B cell (primary cell): ENCODE results near the gene CBARP. TPM values are rescaled to one million over a fixed set of nuclear protein-coding genes. Genes with fewer than 3 reads are reported as not detected.
A peak's percentile ranks its signal among the peaks of the same experiment; 100 is the strongest.

Experiments used
- ATAC-seq: fragments of 200-7000 bp; cut with Tn5 transposase; one replicate; pipeline ENCODE4 v1.10.0; 2021; ENCODE audit warnings: low read depth, mild to moderate bottlenecking, moderate number of reproducible peaks, moderate library complexity
- CTCF ChIA-PET: fragments of 350-600 bp; sonication (Branson Sonifier 250); formaldehyde crosslinking; loops from one replicate; lab custom pipeline; 2021; ENCODE audit warnings: antibody characterized with exemption, inconsistent platforms; lab: Charles Lee
- POLR2A ChIA-PET: fragments of 350-600 bp; sonication (Branson Sonifier 250); formaldehyde crosslinking; loops from one replicate; lab custom pipeline; 2021; ENCODE audit warnings: antibody characterized with exemption; lab: Charles Lee
- DNase-seq: peaks from one replicate; pipeline ENCODE4 v3.0.0; 2013
- H2AFZ ChIP-seq: 2 replicates; pipeline ENCODE4 v1.6.1; 2012; ENCODE audit warnings: mild to moderate bottlenecking, low read depth, low read length; ENCODE audit not compliant: insufficient read depth, poor library complexity, severe bottlenecking
- H3K27ac ChIP-seq, 2 donors: 1 replicate in 1 of 2; 2 replicates in 1 of 2; pipeline ENCODE4 v1.5.1; 2012 to 2013; ENCODE audit warnings: low read length in 2 of 2, mild to moderate bottlenecking in 2 of 2, moderate library complexity in 1 of 2
- H3K27me3 ChIP-seq, 4 experiments: fragments of 200-600 bp in 1 of 4; sonication (generic) in 1 of 4; replicated peaks in 1 of 4; 1 replicate in 2 of 4; 2 replicates in 2 of 4; pipeline versions ENCODE4 v1.6.1 to v1.7.0; 2013 to 2016; ENCODE audit warnings: low read length in 3 of 4, mild to moderate bottlenecking in 2 of 4, mixed read lengths in 1 of 4, moderate library complexity in 1 of 4; ENCODE audit not compliant: insufficient read depth in 4 of 4, control insufficient read depth in 3 of 4; ENCODE audit errors: control extremely low read depth in 1 of 4
- H3K36me3 ChIP-seq, 2 experiments: replicated peaks in 1 of 2; 1 replicate in 1 of 2; 2 replicates in 1 of 2; pipeline versions ENCODE4 v1.6.1 to v1.7.1; 2013; ENCODE audit warnings: low read length in 1 of 2; ENCODE audit not compliant: insufficient read depth in 2 of 2, control insufficient read depth in 1 of 2; ENCODE audit errors: control extremely low read depth in 1 of 2, extremely low read depth in 1 of 2
- H3K4me1 ChIP-seq, 2 donors: fragments of 200-600 bp in 1 of 2; sonication (generic) in 1 of 2; 1 replicate in 1 of 2; 2 replicates in 1 of 2; pipeline versions ENCODE4 v1.5.1 to v1.6.1; 2013 to 2017; ENCODE audit warnings: low read length in 2 of 2; ENCODE audit not compliant: control insufficient read depth in 2 of 2, insufficient read depth in 2 of 2
- H3K4me2 ChIP-seq: replicated peaks from 2 replicates; pipeline ENCODE3; 2012; ENCODE audit warnings: mild to moderate bottlenecking, low read depth, low read length; ENCODE audit not compliant: poor library complexity, severe bottlenecking
- H3K4me3 ChIP-seq, 5 experiments: fragments of 200-600 bp in 1 of 5; sonication (generic) in 1 of 5; 1 replicate in 3 of 5; 2 replicates in 2 of 5; pipeline versions ENCODE4 v1.5.1 to v1.7.0; 2011 to 2016; ENCODE audit warnings: low read length in 4 of 5, mild to moderate bottlenecking in 4 of 5, low read depth in 2 of 5, control low read depth in 1 of 5, moderate library complexity in 1 of 5; ENCODE audit not compliant: insufficient read depth in 1 of 5; ENCODE audit errors: control extremely low read depth in 1 of 5, extremely low read depth in 1 of 5
- H3K79me2 ChIP-seq: fragments of 200-600 bp; sonication (generic); one replicate; pipeline ENCODE4 v1.6.0; 2016; ENCODE audit warnings: low read length; ENCODE audit not compliant: control insufficient read depth, insufficient read depth
- H3K9ac ChIP-seq: fragments of 200-600 bp; sonication (generic); 2 replicates; pipeline ENCODE4 v1.6.1; 2017; ENCODE audit warnings: mild to moderate bottlenecking, low read length, moderate library complexity
- H3K9me3 ChIP-seq, 3 donors: one replicate each; pipeline versions ENCODE4 v1.6.1 to v1.7.1; 2013; ENCODE audit warnings: low read length in 2 of 3; ENCODE audit not compliant: control insufficient read depth in 2 of 3, insufficient read depth in 1 of 3; ENCODE audit errors: control extremely low read depth in 1 of 3
- H4K20me1 ChIP-seq: 2 replicates; pipeline ENCODE4 v1.6.0; 2012; ENCODE audit warnings: mild to moderate bottlenecking, low read length; ENCODE audit not compliant: insufficient read depth, control insufficient read depth, poor library complexity, severe bottlenecking
- H3K27ac Mint-ChIP-seq: one replicate; pipeline ENCODE4 v1.8.0; 2021; ENCODE audit warnings: mixed read lengths
- H3K27me3 Mint-ChIP-seq: one replicate; pipeline ENCODE4 v1.8.0; 2021; ENCODE audit warnings: mixed read lengths
- H3K4me1 Mint-ChIP-seq: one replicate; pipeline ENCODE4 v1.8.0; 2021; ENCODE audit warnings: mixed read lengths
- H3K4me3 Mint-ChIP-seq: one replicate; pipeline ENCODE4 v1.8.0; 2021; ENCODE audit warnings: mixed read lengths
- H3K9me3 Mint-ChIP-seq: one replicate; pipeline ENCODE4 v1.8.0; 2022; ENCODE audit warnings: mixed read lengths; ENCODE audit not compliant: insufficient read depth
- EZH2 ChIP-seq: IDR thresholded peaks from 2 replicates; pipeline ENCODE4 v1.6.1; 2012; ENCODE audit warnings: borderline replicate concordance, low read depth, mild to moderate bottlenecking, moderate library complexity, low read length; ENCODE audit not compliant: insufficient read depth, poor library complexity, severe bottlenecking
- WGBS: methylation state at CpG from one replicate; pipeline ENCODE4 v1.1.5; 2013; ENCODE audit warnings: missing lambda C conversion rate; ENCODE audit not compliant: insufficient coverage; 5-methylcytosine and 5-hydroxymethylcytosine counted together
- intact Hi-C: fragments of 100-400 bp; cut with micrococcal nuclease; formaldehyde crosslinking; loops from one replicate; pipeline ENCODE4 v1.10.0; 2022
- polyA plus RNA-seq: library from polyadenylated mRNA; depleted of rRNA; stranded (reverse); fragments of >200 nt; gene quantifications from 2 replicates; pipeline ENCODE4 v1.2.3, GENCODE V29; 2012
- total RNA-seq, 2 donors: library from RNA; stranded (reverse); fragments of 120-200 nt in 1 of 2; gene quantifications; 1 replicate in 1 of 2; 2 replicates in 1 of 2; pipeline versions ENCODE4 v1.2.3 to v1.2.4, GENCODE V29; 2013 to 2022
- TF ChIP-seq, protein P1 (sequence below): fragments of 200-600 bp; IDR thresholded peaks from one replicate; pipeline ENCODE4 v1.8.0; 2022; ENCODE audit warnings: antibody characterized with exemption, mild to moderate bottlenecking

Gene CBARP
- total and polyA plus RNA-seq, 2 donors (not counting 1 experiment from before 2014, with no cell fraction given), result not detected

DNA sequence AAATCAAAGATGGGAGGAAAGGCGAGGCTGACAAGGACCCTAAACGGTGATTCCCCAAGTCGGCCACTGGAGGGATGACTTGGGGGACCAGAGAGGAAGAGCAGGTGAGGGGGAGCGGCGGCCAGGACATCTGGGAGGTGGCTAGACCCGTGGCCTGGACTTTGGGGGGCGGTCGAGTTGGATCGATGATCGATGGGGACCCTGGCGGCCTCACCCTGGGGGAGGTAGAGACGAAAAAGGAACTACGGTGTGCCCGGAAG, 23.7 kb upstream of the CBARP start:
- Histone ChIP-seq H3K4me3 (peak overlapping the region; percentile 61 to 95 (median 81)), H3K36me3 (peaks cover 0 to 16% of the 10 kb centered on the region in 2 experiments), H3K4me1 (peaks cover 71 to 94% of the 10 kb centered on the region in 2 donors), H2AFZ (peak overlapping the region; percentile 1), H3K4me2 (peak overlapping the region; percentile 99), H3K9ac (peak overlapping the region; percentile 98), H4K20me1 (peaks cover 11% of the 10 kb centered on the region), H3K9me3 (no peaks in the 10 kb centered on the region), H3K79me2 (peaks cover 29% of the 10 kb centered on the region), H3K27me3 (no peaks in the 10 kb centered on the region), H3K27ac (peak overlapping the region; percentile 96 to 99)
- Mint-ChIP-seq H3K27me3 (no peaks in the 10 kb centered on the region), H3K27ac (peak overlapping the region; percentile 99), H3K4me1 (peaks cover 79% of the 10 kb centered on the region), H3K9me3 (no peaks in the 10 kb centered on the region), H3K4me3 (peak overlapping the region; percentile 97)
- intact Hi-C loops, result loop anchor here (1.0 to 5.0 kb wide), 2 partner anchors 12 to 354 kb away; no protein-coding TSS in a partner anchor
- ATAC-seq, result no peak
- DNase-seq, result peak; percentile 84
- WGBS, result under 1% methylated on average over 14 of the region's 14 CpGs
- TF ChIP-seq, protein P1, sequence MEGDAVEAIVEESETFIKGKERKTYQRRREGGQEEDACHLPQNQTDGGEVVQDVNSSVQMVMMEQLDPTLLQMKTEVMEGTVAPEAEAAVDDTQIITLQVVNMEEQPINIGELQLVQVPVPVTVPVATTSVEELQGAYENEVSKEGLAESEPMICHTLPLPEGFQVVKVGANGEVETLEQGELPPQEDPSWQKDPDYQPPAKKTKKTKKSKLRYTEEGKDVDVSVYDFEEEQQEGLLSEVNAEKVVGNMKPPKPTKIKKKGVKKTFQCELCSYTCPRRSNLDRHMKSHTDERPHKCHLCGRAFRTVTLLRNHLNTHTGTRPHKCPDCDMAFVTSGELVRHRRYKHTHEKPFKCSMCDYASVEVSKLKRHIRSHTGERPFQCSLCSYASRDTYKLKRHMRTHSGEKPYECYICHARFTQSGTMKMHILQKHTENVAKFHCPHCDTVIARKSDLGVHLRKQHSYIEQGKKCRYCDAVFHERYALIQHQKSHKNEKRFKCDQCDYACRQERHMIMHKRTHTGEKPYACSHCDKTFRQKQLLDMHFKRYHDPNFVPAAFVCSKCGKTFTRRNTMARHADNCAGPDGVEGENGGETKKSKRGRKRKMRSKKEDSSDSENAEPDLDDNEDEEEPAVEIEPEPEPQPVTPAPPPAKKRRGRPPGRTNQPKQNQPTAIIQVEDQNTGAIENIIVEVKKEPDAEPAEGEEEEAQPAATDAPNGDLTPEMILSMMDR, result peak; percentile 14
- TF ChIP-seq EZH2, result no peak
- ChIA-PET CTCF (interaction anchor here (7.6 to 10.0 kb wide), 2 partner anchors 8 to 18 kb away, joined by 113 to 658 read pairs; partner anchors contain the start of gene ATP5F1D), POLR2A (interaction anchor here (0.5 to 11.0 kb wide), 10 partner anchors 4 to 491 kb away, joined by 3 to 402 read pairs (median 4); partner anchors contain the start of genes ABCA7, ATP5F1D, CIRBP and FAM174C)
